GM21619 (cell line): Measurements from ENCODE around the gene C16orf86.

Experiments used
- ATAC-seq: cut with Tn5 transposase; IDR thresholded peaks from one replicate; pipeline ENCODE4 v1.9.1; 2021; ENCODE audit not compliant: unreplicated experiment

Gene C16orf86

DNA sequence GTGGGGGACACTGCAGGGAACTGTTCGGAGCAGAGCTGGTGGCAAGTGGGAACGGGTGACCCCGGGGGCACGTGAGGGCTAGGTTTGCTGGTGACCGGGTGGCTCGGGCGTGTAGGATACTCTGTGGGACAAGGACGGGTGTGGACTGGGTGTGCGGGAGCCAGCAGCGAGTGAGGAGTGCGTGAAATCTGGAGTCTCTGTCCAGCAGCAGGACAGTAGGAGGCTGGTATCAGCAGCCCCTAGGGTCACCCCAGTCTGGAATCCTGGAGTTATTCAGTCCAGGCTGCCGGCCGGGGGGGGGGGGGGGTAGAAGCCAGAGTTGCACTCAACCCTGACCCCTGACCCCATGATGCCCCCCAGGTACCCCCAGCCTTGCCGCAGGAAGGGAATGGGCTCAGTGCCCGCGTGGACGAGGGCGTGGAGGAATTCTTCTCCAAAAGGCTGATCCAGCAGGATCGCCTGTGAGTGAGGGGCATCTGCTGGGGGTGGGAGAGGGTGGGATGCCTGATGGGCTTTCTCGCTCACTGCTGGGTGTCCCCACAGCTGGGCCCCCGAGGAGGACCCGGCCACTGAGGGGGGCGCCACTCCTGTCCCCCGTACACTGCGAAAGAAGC lies 12.7 kb upstream of the C16orf86 start:
- no peak for ATAC-seq

DNA sequence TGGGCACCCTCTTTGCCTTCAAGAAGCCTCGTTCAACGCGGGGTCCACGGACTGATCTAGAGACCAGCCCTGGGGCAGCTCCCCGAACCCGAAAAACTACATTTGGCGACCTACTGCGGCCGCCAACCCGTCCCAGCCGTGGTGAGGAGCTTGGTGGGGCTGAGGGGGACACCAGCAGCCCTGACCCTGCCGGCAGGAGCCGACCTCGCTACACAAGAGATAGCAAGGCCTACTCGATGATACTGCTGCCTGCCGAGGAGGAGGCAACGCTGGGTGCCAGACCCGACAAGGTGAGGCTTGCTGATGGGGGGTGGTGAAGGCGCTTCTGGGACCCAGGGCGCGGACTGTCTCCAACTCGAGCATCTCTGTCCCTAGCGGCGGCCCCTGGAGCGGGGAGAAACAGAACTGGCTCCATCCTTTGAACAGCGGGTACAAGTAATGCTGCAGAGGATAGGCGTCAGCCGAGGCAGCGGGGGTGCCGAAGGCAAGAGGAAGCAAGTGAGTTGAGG lies 12.2 kb upstream of the C16orf86 start:
- no peak for ATAC-seq

DNA sequence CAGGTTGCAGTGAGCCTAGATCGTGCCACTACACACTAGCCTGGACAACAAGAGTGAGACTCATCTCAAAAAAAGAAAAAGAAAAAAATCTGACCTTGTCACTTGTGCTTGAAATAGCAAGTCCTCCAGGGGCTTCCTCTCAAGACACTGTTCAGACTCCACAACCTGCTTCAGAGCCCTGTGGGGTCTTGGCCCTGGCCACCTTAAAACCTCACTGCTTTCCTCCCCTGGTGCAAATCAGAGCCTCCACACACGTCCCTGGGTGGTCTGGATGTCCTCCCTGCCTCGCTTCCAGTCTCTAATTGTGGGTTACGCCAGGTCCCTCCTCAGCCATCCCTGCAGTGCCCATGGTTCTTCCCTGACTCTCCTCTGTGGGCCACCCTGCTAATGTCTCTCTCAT lies 11.3 kb upstream of the C16orf86 start:
- no peak for ATAC-seq

DNA sequence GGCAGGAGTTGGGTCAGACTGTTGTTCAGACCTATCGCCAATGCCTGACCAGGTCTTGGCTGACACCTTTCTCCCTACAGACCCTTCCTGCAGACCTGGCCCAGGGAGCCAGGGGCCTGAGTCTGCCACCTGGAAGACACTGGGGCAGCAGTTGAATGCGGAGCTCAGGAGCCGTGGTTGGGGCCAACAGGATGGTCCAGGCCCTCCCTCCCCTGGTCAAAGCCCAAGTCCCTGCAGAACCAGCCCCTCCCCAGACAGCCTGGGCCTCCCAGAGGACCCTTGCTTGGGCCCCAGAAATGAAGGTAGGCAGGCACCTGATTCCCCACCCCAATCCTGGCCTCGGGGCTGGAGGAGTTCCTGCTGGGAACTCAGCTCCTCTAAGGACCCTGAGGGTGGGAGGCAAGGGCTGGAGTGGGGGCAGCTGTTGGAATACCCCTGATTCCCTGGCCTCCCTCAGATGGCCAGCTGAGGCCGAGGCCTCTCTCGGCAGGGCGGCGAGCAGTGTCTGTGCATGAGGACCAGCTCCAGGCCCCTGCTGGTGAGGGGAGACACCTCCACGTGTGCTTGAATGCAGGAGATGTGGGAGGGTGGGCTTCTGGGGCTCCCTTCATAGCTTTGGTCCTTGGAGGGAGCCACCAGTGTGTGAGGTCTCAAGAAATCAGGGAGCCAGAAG lies 10.1 kb upstream of the C16orf86 start:
- ATAC-seq = no peak

DNA sequence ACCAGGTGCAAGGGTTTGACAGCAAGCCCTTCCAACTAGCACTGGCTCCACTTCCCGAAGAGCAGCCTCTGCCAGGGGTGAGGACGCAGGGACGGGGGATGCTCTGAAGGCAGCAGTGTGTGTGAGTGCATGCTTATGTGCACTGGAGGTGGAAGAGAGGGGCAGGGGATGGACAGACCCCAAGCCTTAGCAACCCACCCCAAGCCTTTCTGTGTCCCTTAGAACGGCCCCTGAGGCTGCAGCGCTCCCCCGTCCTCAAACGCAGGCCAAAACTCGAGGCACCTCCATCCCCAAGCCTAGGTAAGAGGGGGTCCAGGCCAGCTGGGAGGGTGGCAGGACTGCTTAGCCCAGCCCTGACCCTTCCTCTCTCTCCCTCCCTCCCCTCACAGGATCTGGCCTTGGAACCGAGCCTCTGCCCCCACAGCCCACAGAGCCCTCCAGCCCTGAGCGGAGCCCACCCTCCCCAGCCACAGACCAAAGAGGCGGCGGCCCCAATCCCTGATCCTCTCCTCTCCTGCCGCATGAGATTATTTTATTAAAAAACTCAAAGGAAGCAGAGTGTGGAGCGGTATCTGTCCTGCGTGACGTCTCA lies 9.5 kb upstream of the C16orf86 start:
- no peak for ATAC-seq

DNA sequence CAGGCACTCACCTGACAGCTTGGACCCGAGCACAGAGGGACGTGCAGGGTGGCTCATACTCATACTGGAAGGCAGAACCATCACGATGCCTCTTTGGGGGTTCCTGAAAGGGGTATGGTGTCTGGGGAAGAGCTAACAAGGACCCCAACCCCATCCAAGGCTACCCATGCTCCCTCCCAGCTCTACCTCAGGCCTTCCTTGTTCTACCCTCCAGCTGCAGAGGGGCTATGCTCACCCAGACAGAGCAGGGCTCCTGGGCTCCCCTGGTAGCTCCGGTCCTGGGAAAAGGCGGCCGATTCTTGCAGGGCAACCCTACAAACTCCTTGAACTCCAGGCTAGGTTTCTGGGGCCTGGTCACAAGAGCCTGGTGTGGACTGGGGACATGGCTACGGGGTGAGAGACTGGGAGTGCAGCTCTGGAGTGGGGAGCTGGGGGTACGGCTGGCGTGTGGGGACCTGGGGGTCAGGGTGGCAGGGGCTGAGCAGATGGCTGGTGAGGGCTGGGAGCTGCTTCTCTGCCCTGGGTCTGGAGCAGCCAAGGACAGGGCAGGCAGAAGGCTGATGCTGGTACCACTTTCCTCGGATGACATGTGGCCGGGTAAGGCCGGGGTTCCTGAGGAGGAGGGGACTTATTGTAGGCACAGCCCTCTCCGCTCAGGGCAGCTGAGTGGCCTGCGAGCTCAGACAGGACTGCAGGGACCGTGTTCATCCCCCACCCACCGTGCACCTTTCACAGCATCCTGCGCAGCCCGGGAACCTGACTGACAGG lies 8.7 kb upstream of the C16orf86 start:
- no peak for ATAC-seq

DNA sequence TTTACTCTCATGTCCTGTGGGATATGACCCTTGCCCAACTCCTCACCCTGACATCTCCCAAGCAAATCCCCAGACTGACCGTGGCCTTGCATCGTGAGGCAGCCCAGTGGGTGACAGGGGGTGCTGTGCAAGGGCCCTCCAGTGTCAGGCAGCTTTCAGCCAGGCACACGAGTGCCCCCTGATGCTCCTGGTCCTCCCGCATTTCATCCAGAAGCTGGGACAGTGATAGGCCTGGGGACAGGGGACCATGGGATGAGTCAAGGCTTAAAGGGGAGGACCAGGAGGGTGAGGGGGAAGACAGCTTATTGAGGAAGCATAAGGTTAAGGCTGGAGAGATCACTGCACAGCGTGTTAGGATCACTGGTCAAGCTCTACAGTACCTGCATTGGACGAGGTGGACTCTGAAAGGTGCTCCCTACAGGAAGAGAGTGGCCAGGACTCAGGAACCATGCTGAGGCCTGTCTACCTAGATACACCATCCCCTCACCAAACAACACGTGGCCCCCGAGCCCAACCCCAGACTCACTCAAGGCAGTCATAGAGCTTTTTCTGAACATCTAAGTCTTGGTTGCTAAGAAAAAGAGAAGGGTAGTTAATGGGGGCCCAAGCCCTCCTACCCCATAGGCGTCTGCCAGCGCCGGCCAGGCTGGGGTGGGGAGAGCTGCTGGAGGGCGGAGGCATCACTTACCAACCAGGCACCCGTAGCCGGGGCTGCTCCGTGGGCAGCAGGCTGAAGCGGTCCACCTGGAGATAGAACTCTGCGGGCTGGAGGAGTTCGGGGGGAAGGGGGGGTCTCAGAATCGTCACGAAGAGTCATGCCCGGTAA lies 7.6 kb upstream of the C16orf86 start:
- no peak for ATAC-seq

DNA sequence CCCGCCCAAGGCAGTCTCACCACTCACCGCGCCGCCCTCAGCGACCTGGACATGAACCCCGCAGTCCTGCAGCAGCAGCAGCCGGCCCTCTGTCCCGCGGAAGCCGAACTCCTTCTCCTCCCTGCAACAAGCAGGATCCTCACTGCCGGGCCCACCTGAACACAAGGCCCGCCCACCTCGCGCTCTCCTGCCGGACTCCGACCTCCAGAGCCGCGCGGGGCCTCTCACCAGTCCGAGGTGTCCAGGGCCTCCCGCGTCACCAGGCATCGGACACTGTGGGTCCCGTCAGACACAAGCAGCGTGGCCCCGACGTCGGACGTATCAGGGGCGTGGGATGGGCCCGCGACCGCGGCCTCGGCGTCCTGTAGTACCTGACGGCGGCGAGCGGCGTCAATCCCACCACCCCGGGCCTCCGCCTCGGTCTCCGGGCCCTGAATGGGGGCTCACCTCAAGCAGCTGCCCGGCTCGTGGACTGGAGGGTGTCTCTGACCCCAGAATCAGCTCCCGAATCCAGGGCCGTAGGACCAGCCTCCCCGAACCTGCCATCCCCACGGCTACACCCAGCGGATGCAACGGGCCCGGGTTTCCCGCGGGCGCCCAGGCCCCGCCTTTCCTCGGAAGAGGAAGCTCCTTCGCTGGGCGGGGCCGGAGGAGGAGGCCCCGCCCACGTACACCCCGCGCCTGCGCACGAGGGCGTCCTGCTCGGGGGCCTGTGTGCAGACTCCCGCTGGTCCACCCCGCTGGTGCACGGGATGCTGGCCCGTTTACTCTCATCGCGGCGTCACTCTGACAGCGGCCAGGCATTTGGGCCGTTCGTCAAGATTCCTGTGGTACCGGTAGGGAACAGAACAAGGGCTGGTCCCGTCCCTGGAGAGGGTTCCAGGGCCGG lies 6.7 kb upstream of the C16orf86 start, which contains the start of gene ACD:
Gene ACD (minus strand): TSS at position 586 of the 889 bp plus-strand sequence. CDS start 40 bp downstream, at position 546.
- peak; percentile 49 for ATAC-seq

DNA sequence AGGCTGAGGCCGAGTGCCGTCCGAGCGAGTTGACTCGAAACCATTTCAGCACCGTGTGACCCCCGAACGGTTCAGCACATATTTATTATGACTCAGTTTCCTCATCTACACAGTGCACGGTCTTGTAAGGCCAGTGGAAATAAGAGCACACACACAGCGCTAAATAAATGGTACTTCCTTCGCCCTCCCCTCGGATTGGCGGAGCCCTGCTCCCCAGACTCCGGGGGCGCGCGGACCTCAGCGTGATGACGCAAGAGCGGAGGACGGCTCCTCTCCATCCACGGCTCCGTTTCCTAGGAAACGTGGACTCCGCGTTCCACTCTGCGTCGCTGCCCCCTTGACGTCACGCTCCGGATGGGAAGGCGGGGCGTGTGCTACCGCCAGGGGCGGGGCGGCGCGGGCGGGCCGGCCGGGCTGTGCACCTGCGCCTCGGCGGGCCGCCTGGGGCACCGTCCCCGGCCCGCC lies 6.0 kb upstream of the C16orf86 start, which contains the start of gene PARD6A:
Gene PARD6A (plus strand): TSS at position 397 of the 465 bp plus-strand sequence. CDS start 79 bp downstream, outside the sequence.
- peak; percentile 70 for ATAC-seq

DNA sequence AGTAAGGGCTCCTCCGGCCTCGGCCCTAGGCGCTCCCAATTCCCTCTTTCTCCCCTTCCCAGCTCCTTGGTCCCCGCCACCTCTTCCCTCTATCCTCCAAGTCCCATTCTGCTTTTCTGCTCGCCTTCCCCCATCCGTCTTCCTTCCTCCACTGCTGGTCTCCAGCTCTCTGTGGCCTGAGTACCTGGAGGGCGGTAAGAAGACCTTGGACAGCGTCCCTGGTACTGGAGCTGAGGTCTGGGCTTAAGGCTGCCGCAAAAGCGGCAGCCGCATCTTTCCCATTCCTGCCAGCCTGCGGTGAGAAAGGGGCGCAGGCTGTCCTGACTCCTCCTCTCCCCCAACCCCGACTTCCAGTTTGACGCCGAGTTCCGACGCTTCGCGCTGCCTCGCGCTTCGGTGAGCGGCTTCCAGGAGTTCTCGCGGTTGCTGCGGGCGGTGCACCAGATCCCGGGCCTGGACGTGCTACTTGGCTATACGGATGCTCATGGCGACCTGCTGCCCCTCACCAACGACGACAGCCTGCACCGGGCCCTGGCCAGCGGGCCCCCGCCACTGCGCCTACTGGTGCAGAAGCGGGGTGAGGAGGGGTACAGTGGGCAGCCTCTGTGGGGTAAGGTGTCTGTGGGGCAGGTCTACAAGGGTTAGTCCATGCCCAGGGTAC lies 5.4 kb upstream of the C16orf86 start:
- no peak for ATAC-seq

DNA sequence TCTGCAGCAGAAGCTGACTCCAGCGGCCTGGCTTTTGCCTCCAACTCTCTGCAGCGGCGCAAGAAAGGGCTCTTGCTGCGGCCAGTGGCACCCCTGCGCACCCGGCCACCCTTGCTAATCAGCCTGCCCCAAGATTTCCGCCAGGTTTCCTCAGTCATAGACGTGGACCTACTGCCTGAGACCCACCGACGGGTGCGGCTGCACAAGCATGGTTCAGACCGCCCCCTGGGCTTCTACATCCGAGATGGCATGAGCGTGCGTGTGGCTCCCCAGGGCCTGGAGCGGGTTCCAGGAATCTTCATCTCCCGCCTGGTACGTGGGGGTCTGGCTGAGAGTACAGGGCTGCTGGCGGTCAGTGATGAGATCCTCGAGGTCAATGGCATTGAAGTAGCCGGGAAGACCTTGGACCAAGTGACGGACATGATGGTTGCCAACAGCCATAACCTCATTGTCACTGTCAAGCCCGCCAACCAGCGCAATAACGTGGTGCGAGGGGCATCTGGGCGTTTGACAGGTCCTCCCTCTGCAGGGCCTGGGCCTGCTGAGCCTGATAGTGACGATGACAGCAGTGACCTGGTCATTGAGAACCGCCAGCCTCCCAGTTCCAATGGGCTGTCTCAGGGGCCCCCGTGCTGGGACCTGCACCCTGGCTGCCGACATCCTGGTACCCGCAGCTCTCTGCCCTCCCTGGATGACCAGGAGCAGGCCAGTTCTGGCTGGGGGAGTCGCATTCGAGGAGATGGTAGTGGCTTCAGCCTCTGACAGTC lies 4.5 kb upstream of the C16orf86 start:
- ATAC-seq = no peak

DNA sequence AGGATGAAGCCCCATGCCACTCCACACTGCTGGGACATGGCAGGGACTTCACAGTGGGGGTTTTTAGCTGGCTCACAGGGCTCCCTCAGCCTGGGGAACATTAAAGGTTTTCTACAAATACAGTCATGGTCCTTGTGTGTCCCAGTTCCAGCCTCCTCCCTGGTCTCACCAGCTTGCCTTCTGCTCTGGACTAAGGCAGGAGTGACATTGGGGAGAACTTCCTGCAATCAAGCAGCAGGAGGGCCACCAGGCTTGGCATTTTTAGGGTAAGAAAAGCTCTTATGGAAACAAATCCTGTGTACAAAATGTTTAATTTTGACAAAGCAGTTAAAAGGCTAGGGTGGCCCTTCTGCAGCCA lies 4.0 kb upstream of the C16orf86 start:
- no peak for ATAC-seq

DNA sequence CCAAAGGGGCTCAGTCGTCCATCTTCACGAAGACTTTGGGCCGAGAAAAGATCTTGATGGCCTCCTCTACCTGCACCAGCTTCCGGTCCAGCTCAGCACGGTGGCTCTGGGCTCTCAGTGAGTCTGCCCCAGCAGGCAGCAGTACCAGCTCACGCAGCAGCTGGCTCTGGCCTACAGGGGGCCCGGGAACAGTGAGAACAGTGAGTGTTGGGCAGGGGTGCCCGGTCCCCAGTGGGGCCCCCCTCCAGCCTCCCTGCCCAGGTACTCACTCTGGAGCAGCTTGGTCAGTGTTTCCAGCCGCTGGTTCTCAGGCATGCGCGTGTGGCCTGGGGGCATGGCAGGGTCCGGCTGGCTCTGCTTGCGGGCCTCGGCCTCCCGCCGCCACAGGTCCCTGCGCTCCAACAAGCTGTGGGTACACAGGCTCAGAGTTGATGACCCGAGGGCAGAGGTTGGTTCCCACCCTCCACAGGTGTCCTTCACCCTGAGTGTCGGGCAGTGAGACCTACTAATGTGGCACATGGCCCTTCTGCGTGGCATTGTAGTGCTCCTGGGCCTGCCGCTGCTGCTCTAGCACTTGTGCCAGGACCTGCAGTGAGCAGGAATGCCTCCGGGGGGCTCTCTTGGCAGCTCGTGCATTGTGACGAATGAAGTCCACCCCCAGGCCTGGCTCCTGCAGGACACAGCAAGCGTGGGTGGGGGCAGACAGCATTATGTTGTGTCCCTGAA lies 3.3 kb upstream of the C16orf86 start:
- ATAC-seq = no peak

DNA sequence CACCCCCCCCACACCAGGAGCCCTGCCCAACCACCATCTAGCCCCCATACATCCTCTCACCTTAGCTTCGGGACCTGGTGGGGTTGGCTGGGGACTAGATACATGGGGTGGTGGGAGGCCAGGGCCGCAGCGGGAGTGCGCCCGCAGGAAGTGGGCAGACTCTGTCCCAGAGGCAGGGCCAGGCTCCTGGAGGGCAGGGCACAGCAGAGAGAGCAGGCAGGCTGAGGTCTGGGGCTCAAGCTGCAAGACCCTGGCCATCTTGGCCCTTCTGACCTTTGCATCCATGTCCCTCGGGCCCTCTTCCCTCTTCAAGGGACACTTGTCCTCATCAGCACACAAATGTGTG lies 2.8 kb upstream of the C16orf86 start:
- no peak for ATAC-seq

DNA sequence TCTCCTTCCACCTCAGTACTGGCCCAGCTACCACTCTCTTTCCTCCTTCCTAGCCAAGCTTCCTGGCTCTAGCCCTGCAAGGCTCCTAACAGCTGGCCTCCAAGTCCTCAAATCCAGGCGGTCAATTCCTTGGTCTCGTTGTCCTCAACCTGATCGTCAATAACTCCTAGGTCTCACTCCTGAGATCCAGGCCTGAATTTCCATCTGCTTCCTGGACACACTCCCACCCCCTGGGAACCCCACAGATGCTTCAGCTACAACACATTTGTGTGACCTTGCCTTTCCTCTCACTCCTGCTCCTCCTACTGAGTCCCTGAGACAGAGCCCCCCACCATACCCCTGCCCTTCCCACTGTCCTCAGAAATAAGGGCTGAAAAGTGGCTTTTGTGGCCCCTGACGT lies 2.4 kb upstream of the C16orf86 start:
- ATAC-seq = no peak

DNA sequence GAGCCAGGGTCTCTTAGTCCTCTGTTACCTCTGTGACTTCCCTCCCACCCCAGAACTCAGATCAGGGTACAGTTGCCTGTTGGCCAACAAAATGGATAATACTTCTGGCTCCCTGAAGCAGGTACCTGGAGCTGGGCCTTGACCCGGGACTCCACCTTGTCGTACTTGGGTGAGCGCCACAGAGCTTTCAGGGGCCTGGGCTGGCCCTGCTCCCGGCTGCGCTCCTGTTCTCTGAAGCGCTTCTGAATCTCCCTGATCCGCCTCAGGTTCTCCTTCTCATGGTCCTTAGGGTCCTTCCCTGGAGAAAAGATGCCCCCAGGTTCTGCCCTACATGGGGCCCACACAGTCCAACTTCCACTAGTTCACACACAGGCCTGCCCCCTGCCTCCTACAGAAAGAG lies 1.7 kb upstream of the C16orf86 start:
- ATAC-seq = no peak

DNA sequence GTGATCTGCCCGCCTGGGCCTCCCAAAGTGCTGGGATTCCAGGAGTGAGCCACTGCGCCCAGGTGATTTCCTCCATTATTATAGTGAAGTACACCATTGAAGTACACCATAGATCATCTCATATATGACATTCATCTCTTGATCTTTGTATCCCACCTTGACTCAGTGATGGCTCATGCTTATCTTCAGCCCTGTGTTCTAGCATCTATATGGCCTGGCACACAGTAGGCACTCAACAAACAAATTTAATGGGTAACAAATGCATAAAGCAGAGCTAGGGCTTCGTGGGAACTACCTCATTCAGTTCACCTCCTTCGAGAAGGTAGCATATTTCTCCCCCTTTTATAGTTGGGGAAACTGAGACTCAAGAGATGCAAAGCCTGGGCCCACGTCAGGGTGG lies 1.0 kb upstream of the C16orf86 start:
- no peak for ATAC-seq
